Measurements from ENCODE around the gene RLN3.

RLN3 gene

GRCh38 chr19:14056069-14056666, 28.2 kb downstream of the RLN3 start:
- no peak for DNase-seq

GRCh38 chr19:14056741-14057356, 28.9 kb downstream of the RLN3 start:
- no peak for DNase-seq

DNA sequence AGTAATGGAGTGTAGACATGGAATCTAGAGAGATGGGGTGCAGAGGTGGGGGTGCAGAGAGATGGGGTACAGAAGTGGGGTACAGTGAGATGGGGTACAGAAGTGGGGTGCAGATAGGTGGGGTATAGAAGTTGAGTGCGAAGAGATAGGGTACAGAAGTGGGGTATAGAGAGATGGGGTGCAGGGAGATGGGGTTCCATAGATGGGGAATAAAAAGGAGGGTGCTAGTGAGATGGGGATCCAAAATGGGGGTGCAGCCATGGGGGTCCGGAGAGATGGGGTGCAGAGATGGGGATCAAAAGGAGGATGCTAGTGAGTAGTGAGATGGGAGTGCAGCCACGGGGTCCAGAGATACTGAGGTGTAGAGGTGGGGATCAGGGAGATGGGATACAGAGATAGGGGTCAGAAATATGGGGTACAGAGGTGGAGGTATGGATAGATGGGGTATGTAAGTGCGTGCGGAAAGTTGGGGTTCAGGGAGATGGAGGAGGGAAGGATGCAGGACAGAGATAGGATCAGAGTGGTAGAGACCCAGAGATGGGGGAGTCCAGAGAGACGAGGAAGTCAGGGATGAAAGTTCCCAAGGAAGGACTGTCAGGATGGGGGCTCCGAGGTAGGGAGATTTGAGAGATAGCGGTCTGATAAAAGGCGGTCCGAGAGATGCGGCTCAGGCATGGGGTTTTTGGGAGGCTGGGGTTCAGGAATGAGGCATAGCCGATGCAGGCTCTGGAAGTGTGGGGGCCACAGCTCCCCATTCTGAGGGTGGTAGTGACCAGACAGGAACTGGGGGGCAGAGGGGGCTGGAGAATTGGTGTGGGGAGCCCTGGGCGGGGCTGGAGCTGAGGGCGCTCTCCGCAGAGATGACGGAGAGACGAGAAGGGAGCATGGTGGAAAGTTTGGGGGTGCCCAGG, 30.5 kb downstream of the RLN3 start:
- DNase-seq = no peak

DNA sequence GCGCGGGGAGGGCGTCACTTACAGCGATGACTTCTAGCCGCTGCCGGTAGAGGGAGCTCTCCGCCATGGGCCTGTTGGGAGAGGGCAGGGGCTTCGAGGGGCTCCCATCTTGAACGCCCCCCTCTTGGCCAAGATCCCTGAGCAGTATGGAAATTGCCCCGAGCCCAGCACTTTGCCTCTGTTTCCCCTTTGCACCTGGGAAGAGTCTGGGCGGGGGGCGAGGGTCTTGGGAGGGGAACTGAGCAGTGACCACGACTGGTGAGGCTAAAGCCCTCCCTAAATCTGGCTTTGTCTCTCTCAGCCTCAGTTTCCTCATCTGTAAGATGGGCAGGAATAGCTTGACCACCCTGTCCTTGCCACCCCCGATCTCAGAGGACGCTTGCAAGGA, 31.1 kb downstream of the RLN3 start:
- no peak for DNase-seq

DNA sequence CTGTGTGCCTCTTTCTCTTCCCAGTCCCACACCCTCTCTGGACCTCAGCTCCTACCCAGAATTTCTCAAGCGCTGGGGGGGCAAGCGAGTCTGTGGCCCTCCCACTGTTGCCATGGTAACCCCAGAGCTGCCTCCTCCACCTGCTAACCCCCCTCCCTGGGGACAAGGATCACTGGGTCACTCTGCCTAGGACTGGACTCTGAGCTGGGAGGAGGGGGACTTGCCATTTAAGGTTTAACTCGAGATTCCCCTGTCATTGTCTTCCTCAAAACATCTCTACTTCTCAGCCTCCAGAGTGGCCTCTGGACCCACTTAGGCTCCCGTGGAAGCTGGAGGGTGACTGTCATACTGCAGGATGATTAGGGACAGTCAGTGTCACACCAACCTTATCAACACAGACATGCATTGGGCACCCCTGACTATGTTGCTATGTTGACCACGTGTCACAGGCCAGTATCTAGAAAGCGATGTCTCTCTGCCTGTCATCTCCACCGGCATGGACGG, 31.8 kb downstream of the RLN3 start:
- no peak for DNase-seq

- DNase-seq = no peak
These were observed 33.3 kb downstream of the RLN3 start for GRCh38 chr19:14061081-14061749.

- no peak for DNase-seq
These were observed 34.0 kb downstream of the RLN3 start, which contains the start of gene PALM3 for GRCh38 chr19:14061751-14062557. Gene PALM3, minus strand, starts transcription at chr19:14062076. Its CDS starts 96 bp downstream, at chr19:14061980.

- DNase-seq = no peak
These were observed 34.6 kb downstream of the RLN3 start for GRCh38 chr19:14062558-14062855.

DNA sequence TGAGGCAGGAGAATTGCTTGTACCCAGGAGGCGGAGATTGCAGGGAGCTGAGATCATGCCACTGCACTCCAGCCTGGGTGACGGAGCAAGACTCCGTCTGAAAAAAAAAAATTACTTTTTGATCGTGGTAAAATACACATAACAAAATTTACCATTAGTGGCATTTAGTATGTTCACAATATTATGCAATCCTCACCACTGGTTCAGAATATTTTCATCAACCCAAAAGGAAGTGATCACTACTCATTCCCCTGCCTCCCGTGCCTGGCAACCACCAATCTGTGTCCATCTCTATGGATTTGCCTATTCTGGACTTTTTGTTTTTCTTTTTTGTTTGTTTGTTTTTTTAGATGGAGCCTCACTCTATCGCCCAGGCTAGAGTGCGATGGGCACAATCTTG, 35.2 kb downstream of the RLN3 start:
- no peak for DNase-seq

DNA sequence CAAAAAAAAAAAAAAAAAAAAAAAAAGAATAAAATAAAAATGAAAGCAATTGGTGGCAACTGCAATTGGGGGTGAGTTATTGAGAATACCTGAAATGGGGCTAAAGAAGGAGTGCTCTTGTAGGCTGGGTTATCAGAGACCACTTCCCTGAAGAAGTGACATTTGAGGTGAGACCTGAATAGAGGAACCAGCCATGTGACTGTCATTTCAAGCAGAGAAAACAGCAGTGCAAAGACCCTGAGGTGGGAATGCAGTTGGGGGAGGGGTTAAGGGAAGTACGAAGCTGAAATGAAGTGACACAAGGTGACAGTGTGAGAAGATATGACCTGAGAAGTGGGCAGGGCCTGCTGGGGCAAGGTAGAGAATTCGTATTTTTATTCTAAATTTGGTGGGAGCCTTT, 38.2 kb downstream of the RLN3 start:
- DNase-seq = no peak

DNA sequence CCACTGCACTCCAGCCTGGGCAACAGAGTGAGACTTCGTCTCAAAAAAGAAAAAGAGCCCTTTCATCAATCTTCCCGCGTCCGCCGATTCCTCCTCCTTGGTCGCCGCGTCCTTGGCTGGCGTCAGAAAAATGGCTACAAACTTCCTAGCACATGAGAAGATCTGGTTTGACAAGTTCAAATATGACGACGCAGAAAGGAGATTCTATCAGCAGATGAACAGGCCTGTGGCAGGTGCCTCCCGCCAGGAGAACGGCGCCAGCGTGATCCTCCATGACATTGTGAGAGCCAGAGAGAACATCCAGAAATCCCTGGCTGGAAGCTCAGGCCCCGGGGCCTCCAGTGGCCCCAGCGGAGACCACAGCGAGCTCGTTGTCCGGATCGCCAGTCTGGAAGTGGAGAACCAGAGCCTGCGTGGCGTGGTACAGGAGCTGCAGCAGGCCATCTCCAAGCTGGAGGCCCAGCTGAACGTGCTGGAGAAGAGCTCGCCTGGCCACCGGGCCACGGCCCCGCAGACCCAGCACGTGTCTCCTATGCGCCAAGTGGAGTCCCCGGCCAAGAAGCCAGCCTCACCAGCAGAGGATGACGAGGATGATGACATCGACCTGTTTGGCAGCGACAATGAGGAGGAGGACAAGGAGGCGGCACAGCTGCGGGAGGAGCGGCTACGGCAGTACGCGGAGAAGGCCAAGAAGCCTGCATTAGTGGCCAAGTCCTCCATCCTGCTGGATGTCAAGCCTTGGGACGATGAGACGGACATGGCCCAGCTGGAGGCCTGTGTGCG, 42.5 kb downstream of the RLN3 start:
- DNase-seq = no peak

GRCh38 chr19:14072535-14073260, 44.8 kb downstream of the RLN3 start, which contains the start of gene MISP3:
Gene MISP3, plus strand, starts transcription at chr19:14072786. Its CDS starts 524 bp downstream, at chr19:14073310.
- peak; percentile 34 for DNase-seq

DNA sequence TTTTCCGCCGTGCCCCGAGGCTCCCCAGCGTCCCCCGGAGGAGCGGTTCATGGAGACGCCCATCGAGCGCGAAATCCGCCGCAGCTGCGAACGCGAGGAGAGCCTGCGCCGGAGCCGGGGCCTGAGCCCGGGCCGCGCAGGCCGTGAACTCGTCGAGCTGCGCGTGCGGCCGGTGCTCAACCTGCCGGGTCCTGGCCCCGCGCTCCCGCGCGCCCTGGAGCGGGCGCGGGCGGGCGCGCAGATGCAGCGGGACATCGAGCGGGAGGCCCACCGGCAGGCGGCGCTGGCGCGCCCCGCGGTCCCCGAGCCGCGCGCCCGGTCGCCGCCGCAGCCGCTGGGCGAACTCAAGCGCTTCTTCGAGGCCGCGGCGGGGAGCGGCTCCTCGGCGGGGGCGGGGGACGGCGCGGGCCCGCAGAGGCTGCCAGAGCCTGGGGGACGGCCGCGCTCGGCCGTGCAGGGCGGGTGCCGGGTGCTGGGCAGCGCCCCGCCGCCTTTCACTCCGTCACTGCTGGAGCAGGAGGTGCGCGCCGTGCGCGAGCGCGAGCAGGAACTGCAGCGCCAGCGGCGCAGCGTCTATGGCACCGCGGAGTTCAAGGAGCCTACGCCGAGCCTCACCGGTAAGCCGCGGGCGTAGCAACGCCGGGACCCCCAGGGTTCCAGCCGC, 45.4 kb downstream of the RLN3 start:
- DNase-seq = peak; percentile 75

DNA sequence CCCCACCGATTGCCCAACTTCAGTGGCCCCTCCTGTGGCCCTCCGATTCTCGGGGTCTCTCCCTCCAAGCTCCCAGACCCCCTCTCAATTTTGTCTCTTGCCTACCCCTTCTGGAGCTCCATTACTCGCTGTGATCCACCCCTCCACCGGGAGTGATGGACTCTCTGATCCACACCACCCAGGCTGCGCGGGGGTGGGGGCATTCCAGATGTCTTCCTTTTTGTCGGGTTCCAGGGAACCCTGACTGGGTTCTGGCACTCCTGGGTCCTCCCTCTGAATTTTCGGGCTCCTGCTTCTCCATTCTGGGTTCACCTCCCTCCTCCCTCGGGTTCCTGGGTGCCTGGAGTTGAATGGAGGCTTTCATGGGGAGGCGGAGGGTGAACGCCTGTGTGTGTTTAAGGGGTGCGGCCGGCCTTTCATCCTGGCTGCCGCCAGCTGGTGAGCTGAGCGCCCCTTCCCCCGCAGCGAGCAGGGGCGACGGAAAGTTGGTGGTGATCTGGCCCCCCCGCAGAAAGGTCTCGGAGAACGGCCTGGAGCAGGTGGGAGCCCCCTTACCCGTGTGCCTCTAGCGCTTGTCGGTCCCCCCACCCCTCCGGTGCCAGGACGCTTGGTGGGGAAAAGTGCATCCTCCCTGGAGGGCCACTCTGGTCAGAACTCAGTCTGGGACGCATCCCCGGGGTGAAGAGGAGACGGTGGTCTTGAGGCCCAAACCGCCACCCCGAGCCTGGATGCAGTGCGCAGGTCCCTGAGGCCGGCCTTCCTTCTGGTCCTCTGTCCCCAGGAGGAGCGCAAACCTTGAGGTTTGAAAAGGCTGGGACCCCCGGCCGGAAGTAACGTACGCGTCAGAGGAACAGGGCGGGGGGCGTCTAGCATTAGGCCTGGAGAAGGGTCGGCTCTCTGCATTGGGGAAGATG, 46.2 kb downstream of the RLN3 start:
- DNase-seq = peak; percentile 44

- no peak for DNase-seq
These were observed 50.5 kb downstream of the RLN3 start for GRCh38 chr19:14078411-14078810.

Data from NCI-H2171 treated with DMSO at 0.1 percent for 48 hours (cell line).